ENCODE data around the gene IL22.

Gene IL22

GRCh38 chr12:68199127-68199526, 54.3 kb downstream of the IL22 start:
- H3K4me2 ChIP-seq (ENCODE audit: low read depth, low read length, poor library complexity, severe bottlenecking), result no peak overlapping the region
- no peaks in the 10 kb centered on the region for H3K79me2 ChIP-seq (ENCODE audit: insufficient read depth, low read length)
- no peak overlapping the region for H3K9ac ChIP-seq (ENCODE audit: low read depth, low read length, poor library complexity, severe bottlenecking)
- H4K20me1 ChIP-seq (ENCODE audit: insufficient read depth, low read length, poor library complexity, severe bottlenecking), result no peaks in the 10 kb centered on the region
- no peak overlapping the region for H3K4me3 ChIP-seq (ENCODE audit: low read length, poor library complexity, severe bottlenecking)
- no peaks in the 10 kb centered on the region for H3K36me3 ChIP-seq (ENCODE audit: insufficient read depth, low read length)
- peaks cover 30% of the 10 kb centered on the region for H3K4me1 ChIP-seq (ENCODE audit: insufficient read depth, low read length, poor library complexity, severe bottlenecking)
- no peaks in the 10 kb centered on the region for H3K9me3 ChIP-seq (ENCODE audit: insufficient read depth, low read depth, low read length)
- H3K27me3 ChIP-seq (ENCODE audit: insufficient read depth, low read length, poor library complexity, severe bottlenecking), result peaks cover 4% of the 10 kb centered on the region
- TF ChIP-seq EZH2phosphoT487 (IDR thresholded peaks at IDR 0.05; ENCODE audit: borderline replicate concordance) (no peak), CTCF (conservative IDR thresholded peaks at IDR 0.05; ENCODE audit: low read length) (no peak)
- H2AFZ ChIP-seq (ENCODE audit: low read length), result no peak overlapping the region
- no peaks in the 10 kb centered on the region for H3K9me2 ChIP-seq (replicated peaks; ENCODE audit: low read depth, low read length)
- H3F3A ChIP-seq (ENCODE audit: low read depth), result peaks cover 5% of the 10 kb centered on the region; the same call in 1 of the 2 replicates

- no peaks in the 10 kb centered on the region for H3K9me3 ChIP-seq (ENCODE audit: insufficient read depth, low read depth, low read length)
- no peak overlapping the region for H3K4me3 ChIP-seq (ENCODE audit: low read length, poor library complexity, severe bottlenecking)
- H3F3A ChIP-seq (ENCODE audit: low read depth), result peaks cover 5% of the 10 kb centered on the region; the same call in 1 of the 2 replicates
- peaks cover 26% of the 10 kb centered on the region for H3K4me1 ChIP-seq (ENCODE audit: insufficient read depth, low read length, poor library complexity, severe bottlenecking)
- no peaks in the 10 kb centered on the region for H4K20me1 ChIP-seq (ENCODE audit: insufficient read depth, low read length, poor library complexity, severe bottlenecking)
- H3K27me3 ChIP-seq (ENCODE audit: insufficient read depth, low read length, poor library complexity, severe bottlenecking), result peaks cover 4% of the 10 kb centered on the region
- no peak overlapping the region for H3K9ac ChIP-seq (ENCODE audit: low read depth, low read length, poor library complexity, severe bottlenecking)
- no peaks in the 10 kb centered on the region for H3K36me3 ChIP-seq (ENCODE audit: insufficient read depth, low read length)
- H3K9me2 ChIP-seq (replicated peaks; ENCODE audit: low read depth, low read length), result no peaks in the 10 kb centered on the region
- no peak overlapping the region for H3K4me2 ChIP-seq (ENCODE audit: low read depth, low read length, poor library complexity, severe bottlenecking)
- no peak overlapping the region for H2AFZ ChIP-seq (ENCODE audit: low read length)
- TF ChIP-seq EZH2phosphoT487 (IDR thresholded peaks at IDR 0.05; ENCODE audit: borderline replicate concordance), result no peak
- TF ChIP-seq CTCF (conservative IDR thresholded peaks at IDR 0.05; ENCODE audit: low read length), result no peak
- H3K79me2 ChIP-seq (ENCODE audit: insufficient read depth, low read length), result no peaks in the 10 kb centered on the region
Measured at GRCh38 chr12:68198507-68199086, 54.8 kb downstream of the IL22 start.

Data from Loucy (cell line).